Heart right ventricle (tissue), 16 donors: ENCODE measurements around the gene ZYG11A. TPM values are rescaled to one million over a fixed set of nuclear protein-coding genes. Genes with fewer than 3 reads are reported as not detected.

Source experiments
- ATAC-seq, 8 donors: fragments of 200-7000 bp; cut with Tn5 transposase; one replicate each; pipeline ENCODE4 v1.9.1; 2020; ENCODE audit warnings: mild to moderate bottlenecking in 8 of 8, moderate library complexity in 8 of 8, moderate number of reproducible peaks in 1 of 8
- DNase-seq, 2 donors: peaks; one replicate each; pipeline ENCODE4 v3.0.0-alpha.2; 2020
- H3K27ac ChIP-seq, 10 donors: fragments of 200-600 bp; sonication (generic) in 2 of 10; one replicate each; pipeline versions ENCODE4 v1.5.0 to v1.8.0; 2020 to 2022; ENCODE audit warnings: mild to moderate bottlenecking in 3 of 10
- H3K27me3 ChIP-seq, 7 donors: fragments of 200-600 bp; one replicate each; pipeline ENCODE4 v1.8.0; 2021 to 2022; ENCODE audit warnings: mild to moderate bottlenecking in 2 of 7
- H3K36me3 ChIP-seq, 9 donors: fragments of 200-600 bp; sonication (generic) in 1 of 9; one replicate each; pipeline versions ENCODE4 v1.5.0 to v1.8.0; 2020 to 2022; ENCODE audit warnings: mild to moderate bottlenecking in 2 of 9
- H3K4me1 ChIP-seq, 9 donors: fragments of 200-600 bp; sonication (generic) in 1 of 9; one replicate each; pipeline versions ENCODE4 v1.5.0 to v1.8.0; 2020 to 2022; ENCODE audit warnings: mild to moderate bottlenecking in 4 of 9
- H3K4me3 ChIP-seq, 10 donors: fragments of 200-600 bp; sonication (generic) in 2 of 10; one replicate each; pipeline versions ENCODE4 v1.5.0 to v1.8.0; 2020 to 2022; ENCODE audit warnings: mild to moderate bottlenecking in 7 of 10, moderate library complexity in 2 of 10
- H3K9me3 ChIP-seq, 11 donors: fragments of 200-600 bp in 10 of 11; sonication (generic) in 2 of 11; one replicate each; pipeline versions ENCODE4 v1.5.0 to v1.8.0; 2013 to 2022; ENCODE audit warnings: mild to moderate bottlenecking in 2 of 11, control low read depth in 1 of 11, moderate library complexity in 1 of 11
- WGBS, 2 donors: extraction: QIAGEN DNeasy Blood & Tissue Kit; methylation state at CpG; one replicate each; pipeline ENCODE4 v1.1.7; 2013; ENCODE audit warnings: inconsistent platforms in 1 of 2; 5-methylcytosine and 5-hydroxymethylcytosine counted together
- intact Hi-C, 10 donors: fragments of 100-400 bp; cut with DNase I; formaldehyde crosslinking; loops; one replicate each; pipeline versions ENCODE4 v1.11.1 to v1.14.2; 2022
- polyA plus RNA-seq, 2 donors: library from polyadenylated mRNA; stranded (reverse); fragments of 200-250 nt; gene quantifications; one replicate each; pipeline ENCODE4 v1.2.3, GENCODE V29; 2013
- total RNA-seq, 10 donors: library from RNA; stranded (reverse); fragmentation: NEBNext Ultra II Directional in 3 of 10; extraction: Animal tissue kit (Norgen Biotek cat#: 25700) in 3 of 10; gene quantifications; one replicate each; pipeline versions ENCODE4 v1.2.1 to v1.2.4, GENCODE V29; 2021 to 2023
- TF ChIP-seq, protein P1 (sequence below), 9 donors: fragments of 200-600 bp; sonication (generic) in 2 of 9; IDR thresholded peaks; one replicate each; pipeline versions ENCODE4 v1.5.0 to v1.8.0; 2021 to 2022; ENCODE audit warnings: antibody characterized with exemption in 9 of 9, mild to moderate bottlenecking in 5 of 9, moderate library complexity in 1 of 9
- donor health status: Arrhythmogenic right ventricular cardiomyopathy.
- donor health status: ischemic (EF 13 %, LVEDD 7.1; RV severe dilation, severe dysfunction).
- donor health status: healthy with polysubstance abuse.
- donor health status: DM: no; HTN: yes; CAD: no.
- donor health status: DM: no; HTN: no; CAD: no.
- donor health status: ischemic (EF 25% LVEDD 6.9; RV normal size, moderate dysfunction).
- donor health status: ischemic (EF 25% LVEDD 5.7; RV mildly dilated, moderate dysfunction).
- donor health status: healthy.
- donor health status: DM: yes; HTN: yes; CAD: no.
- donor health status: Ischemic cardiomyopathy.
- donor health status: ischemic (EF 35%, LVEDD 5.7; RV mildly dilated, moderate dysfunction).
- donor health status: nonischemic (EF 11% LVEDD 7.7; RV severe dilation, severe dysfunction).
- donor health status: DM: yes; HTN: yes; CAD: no.
- donor health status: PGD.
- donor health status: ischemic (EF 29% LVEDD 5.4; RV normal size, mild dysfunction).
- donor health status: nonischemic (EF 23%, LVEDD 6.1; RV moderate dilation, normal function).

Gene ZYG11A
- total and polyA plus RNA-seq, 12 donors = 0.07 TPM; not detected in 11

GRCh38 chr1:52916241-52916975 is 73.8 kb downstream of the ZYG11A start:
- Histone ChIP-seq H3K9me3 (no peaks in the 10 kb centered on the region), H3K27ac (peak overlapping the region in 7 of 10 donors; percentile 13 to 64 (median 56)), H3K4me3 (no peak overlapping the region), H3K27me3 (peaks cover 0 to 11% (median under 1%) of the 10 kb centered on the region in 7 donors), H3K4me1 (peaks cover 0 to 46% (median 20%) of the 10 kb centered on the region in 9 donors), H3K36me3 (peaks cover 0 to 15% (median 0%) of the 10 kb centered on the region in 9 donors)
- intact Hi-C loops = loop anchor here in 5 of 10 donors (10.0 kb wide), 3 partner anchors 48 to 268 kb away; no protein-coding TSS in a partner anchor
- DNase-seq (no peak), ATAC-seq (peak in 4 of 8 donors; percentile 32 to 57 (median 44))
- TF ChIP-seq, protein P1, sequence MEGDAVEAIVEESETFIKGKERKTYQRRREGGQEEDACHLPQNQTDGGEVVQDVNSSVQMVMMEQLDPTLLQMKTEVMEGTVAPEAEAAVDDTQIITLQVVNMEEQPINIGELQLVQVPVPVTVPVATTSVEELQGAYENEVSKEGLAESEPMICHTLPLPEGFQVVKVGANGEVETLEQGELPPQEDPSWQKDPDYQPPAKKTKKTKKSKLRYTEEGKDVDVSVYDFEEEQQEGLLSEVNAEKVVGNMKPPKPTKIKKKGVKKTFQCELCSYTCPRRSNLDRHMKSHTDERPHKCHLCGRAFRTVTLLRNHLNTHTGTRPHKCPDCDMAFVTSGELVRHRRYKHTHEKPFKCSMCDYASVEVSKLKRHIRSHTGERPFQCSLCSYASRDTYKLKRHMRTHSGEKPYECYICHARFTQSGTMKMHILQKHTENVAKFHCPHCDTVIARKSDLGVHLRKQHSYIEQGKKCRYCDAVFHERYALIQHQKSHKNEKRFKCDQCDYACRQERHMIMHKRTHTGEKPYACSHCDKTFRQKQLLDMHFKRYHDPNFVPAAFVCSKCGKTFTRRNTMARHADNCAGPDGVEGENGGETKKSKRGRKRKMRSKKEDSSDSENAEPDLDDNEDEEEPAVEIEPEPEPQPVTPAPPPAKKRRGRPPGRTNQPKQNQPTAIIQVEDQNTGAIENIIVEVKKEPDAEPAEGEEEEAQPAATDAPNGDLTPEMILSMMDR (IDR thresholded peaks at IDR 0.05) = no peak
- 72 to 80% methylated on average over 10 of the region's 10 CpGs for WGBS, 2 donors

- Histone ChIP-seq H3K4me1 (peaks cover 0 to 46% (median 27%) of the 10 kb centered on the region in 9 donors), H3K27me3 (peaks cover 0 to 11% (median 3%) of the 10 kb centered on the region in 7 donors), H3K9me3 (no peaks in the 10 kb centered on the region), H3K4me3 (no peak overlapping the region), H3K36me3 (peaks cover 0 to 11% (median 0%) of the 10 kb centered on the region in 9 donors), H3K27ac (peak overlapping the region in 7 of 10 donors; percentile 13 to 64 (median 56))
- ATAC-seq (peak in 6 of 8 donors; percentile 13 to 48 (median 32)), DNase-seq (peak in 1 of 2 donors; percentile 53)
- 65 to 69% methylated on average over 7 of the region's 7 CpGs for WGBS, 2 donors
- intact Hi-C loops = loop anchor here in 5 of 10 donors (10.0 kb wide), 3 partner anchors 48 to 268 kb away; no protein-coding TSS in a partner anchor
- TF ChIP-seq, protein P1 (IDR thresholded peaks at IDR 0.05) = no peak
These were observed 74.6 kb downstream of the ZYG11A start for GRCh38 chr1:52917156-52917555.

GRCh38 chr1:52917581-52917980 is 75.0 kb downstream of the ZYG11A start:
- Histone ChIP-seq H3K36me3 (peaks cover 0 to 9% (median 0%) of the 10 kb centered on the region in 9 donors), H3K4me3 (no peak overlapping the region), H3K27me3 (peaks cover 0 to 11% (median 3%) of the 10 kb centered on the region in 7 donors), H3K9me3 (no peaks in the 10 kb centered on the region), H3K4me1 (peaks cover 0 to 46% (median 27%) of the 10 kb centered on the region in 9 donors), H3K27ac (peak overlapping the region in 7 of 10 donors; percentile 8 to 63 (median 50))
- ATAC-seq (no peak), DNase-seq (no peak)
- WGBS, 2 donors = 97 to 98% methylated on average over 1 of the region's 1 CpG
- intact Hi-C loops = loop anchor here in 5 of 10 donors (10.0 kb wide), 3 partner anchors 47 to 267 kb away; no protein-coding TSS in a partner anchor
- TF ChIP-seq, protein P1 (IDR thresholded peaks at IDR 0.05) = no peak

DNA sequence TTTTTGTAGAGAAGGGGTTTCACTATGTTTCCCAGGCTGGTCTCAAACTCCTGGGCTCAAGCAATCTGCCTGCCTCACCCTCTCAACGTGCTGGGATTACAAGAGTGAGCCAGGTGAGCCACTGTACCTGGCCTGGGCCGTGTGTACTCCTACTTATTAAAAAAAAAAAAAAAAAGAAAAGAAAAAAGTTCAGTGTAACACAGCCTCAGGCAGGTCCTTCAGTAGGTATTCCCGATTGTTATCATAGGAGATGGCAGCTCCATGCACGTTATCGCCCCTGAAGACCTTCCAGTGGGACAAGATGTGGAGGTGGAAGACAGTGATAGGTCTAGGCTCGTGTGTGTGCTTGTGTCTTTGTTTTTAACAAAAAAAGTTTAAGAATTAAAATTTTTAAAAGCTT is 75.6 kb downstream of the ZYG11A start:
- WGBS, 2 donors = 77 to 81% methylated on average over 6 of the region's 6 CpGs
- H3K4me1 ChIP-seq = peaks cover 0 to 46% (median 27%) of the 10 kb centered on the region in 9 donors
- peaks cover 0 to 11% (median 3%) of the 10 kb centered on the region in 7 donors for H3K27me3 ChIP-seq
- TF ChIP-seq, protein P1 (IDR thresholded peaks at IDR 0.05) = no peak
- no peaks in the 10 kb centered on the region for H3K9me3 ChIP-seq
- no peak overlapping the region for H3K4me3 ChIP-seq
- no peak overlapping the region for H3K27ac ChIP-seq
- H3K36me3 ChIP-seq = peaks cover 0 to 5% (median 0%) of the 10 kb centered on the region in 9 donors
- ATAC-seq = no peak
- intact Hi-C loops = loop anchor here in 5 of 10 donors (10.0 kb wide), 3 partner anchors 47 to 267 kb away; no protein-coding TSS in a partner anchor
- DNase-seq = no peak
